Stimulated activated effector memory CD8-positive, alpha-beta T cell treated with anti-CD3 and anti-CD28 coated beads, Interleukin-12 subunit alpha, Interleukin-12 subunit beta, amount 100 ng/mL, for 72 hours (primary cell): ENCODE results near the gene GSTA3.

Experiments used
- ATAC-seq: fragments of 150-1000 bp; cut with Tn5 transposase; 2 replicates; pipeline ENCODE4 v1.10.0; 2021
- DNase-seq, 2 donors: peaks; one replicate each; pipeline ENCODE4 v3.0.0; 2021 to 2022; ENCODE audit warnings: low spot score in 2 of 2
- H3K27ac Mint-ChIP-seq: one replicate; pipeline ENCODE4 v1.8.0; 2022; ENCODE audit warnings: mild to moderate bottlenecking, mixed read lengths
- H3K36me3 Mint-ChIP-seq: one replicate; pipeline ENCODE4 v1.8.0; 2022; ENCODE audit warnings: mild to moderate bottlenecking, mixed read lengths
- H3K4me1 Mint-ChIP-seq: one replicate; pipeline ENCODE4 v1.8.0; 2022; ENCODE audit warnings: mixed read lengths
- H3K4me3 Mint-ChIP-seq: one replicate; pipeline ENCODE4 v1.8.0; 2022; ENCODE audit warnings: mild to moderate bottlenecking, mixed read lengths
- H3K9me3 Mint-ChIP-seq: one replicate; pipeline ENCODE4 v1.8.0; 2022; ENCODE audit warnings: mixed read lengths

Gene GSTA3

GRCh38 chr6:52849137-52849536 is 60.4 kb downstream of the GSTA3 start:
- no peak overlapping the region for H3K27ac Mint-ChIP-seq
- H3K9me3 Mint-ChIP-seq, result no peaks in the 10 kb centered on the region
- peak; percentile 21 for ATAC-seq
- H3K4me1 Mint-ChIP-seq, result no peaks in the 10 kb centered on the region
- no peak for DNase-seq
- H3K4me3 Mint-ChIP-seq, result no peak overlapping the region
- no peaks in the 10 kb centered on the region for H3K36me3 Mint-ChIP-seq
